Keratinocyte (primary cell): ENCODE measurements around the gene GEMIN8. TPM values are rescaled to one million over a fixed set of nuclear protein-coding genes. Genes with fewer than 3 reads are reported as not detected.

ENCODE experiments used
- DNase-seq: peaks from one replicate; pipeline ENCODE4 v3.0.0-alpha.2; 2011; ENCODE audit warnings: low read depth, missing footprints, low spot score
- FAIRE-seq: peaks from 2 replicates; lab custom pipeline; 2011; peaks lifted over from hg19 to GRCh38; lab: Jason Lieb, UNC
- H2AFZ ChIP-seq: 2 replicates; pipeline ENCODE4 v1.6.0; 2012; ENCODE audit warnings: low read length, control low read depth, inconsistent platforms; ENCODE audit not compliant: control insufficient read depth
- H3K27ac ChIP-seq: 2 replicates; pipeline ENCODE4 v1.5.1; 2011; ENCODE audit warnings: low read length; ENCODE audit not compliant: control insufficient read depth, insufficient read depth
- H3K27me3 ChIP-seq: 3 replicates; pipeline ENCODE4 v1.6.0; 2011; ENCODE audit warnings: low read length; ENCODE audit not compliant: control insufficient read depth, insufficient read depth; ENCODE audit errors: extremely low read depth
- H3K36me3 ChIP-seq, 2 experiments: 2 replicates in 1 of 2; 3 replicates in 1 of 2; pipeline ENCODE4 v1.5.1; 2011; ENCODE audit warnings: low read length in 2 of 2, mild to moderate bottlenecking in 1 of 2; ENCODE audit not compliant: control insufficient read depth in 2 of 2, insufficient read depth in 2 of 2; ENCODE audit errors: extremely low read depth in 1 of 2
- H3K4me1 ChIP-seq: 3 replicates; pipeline ENCODE4 v1.5.1; 2011; ENCODE audit warnings: low read length; ENCODE audit not compliant: control insufficient read depth, insufficient read depth; ENCODE audit errors: extremely low read depth
- H3K4me2 ChIP-seq: 3 replicates; pipeline ENCODE4 v1.6.0; 2011; ENCODE audit warnings: low read depth, low read length; ENCODE audit not compliant: control insufficient read depth, insufficient read depth; ENCODE audit errors: extremely low read depth
- H3K4me3 ChIP-seq, 3 experiments: fragments of 200-600 bp in 1 of 3; sonication (generic) in 1 of 3; 2 replicates in 2 of 3; 3 replicates in 1 of 3; pipeline ENCODE4 v1.5.1; 2011 to 2016; ENCODE audit warnings: low read length in 3 of 3, mild to moderate bottlenecking in 3 of 3, control low read depth in 2 of 3, inconsistent platforms in 1 of 3, low read depth in 1 of 3, mixed read lengths in 1 of 3, mixed run types in 1 of 3, moderate library complexity in 1 of 3; ENCODE audit not compliant: control insufficient read depth in 2 of 3, insufficient read depth in 2 of 3; ENCODE audit errors: extremely low read depth in 1 of 3
- H3K79me2 ChIP-seq: 2 replicates; pipeline ENCODE4 v1.6.0; 2012; ENCODE audit warnings: low read length; ENCODE audit not compliant: control insufficient read depth, insufficient read depth
- H3K9ac ChIP-seq: 3 replicates; pipeline ENCODE4 v1.6.0; 2011; ENCODE audit warnings: low read length; ENCODE audit not compliant: control insufficient read depth, insufficient read depth; ENCODE audit errors: extremely low read depth
- H3K9me1 ChIP-seq: 3 replicates; pipeline ENCODE4 v1.6.0; 2011; ENCODE audit warnings: low read length; ENCODE audit not compliant: control insufficient read depth, insufficient read depth; ENCODE audit errors: extremely low read depth
- H3K9me3 ChIP-seq: 2 replicates; pipeline ENCODE4 v1.5.1; 2012; ENCODE audit warnings: low read depth, low read length; ENCODE audit not compliant: control insufficient read depth
- H4K20me1 ChIP-seq: 3 replicates; pipeline ENCODE4 v1.6.0; 2011; ENCODE audit warnings: low read length; ENCODE audit not compliant: control insufficient read depth, insufficient read depth; ENCODE audit errors: extremely low read depth
- EZH2 ChIP-seq: IDR thresholded peaks from one replicate; pipeline ENCODE4 v1.6.1; 2012; ENCODE audit warnings: inconsistent platforms, mild to moderate bottlenecking, low read length, moderate library complexity
- dilution Hi-C: fragments of 300-500 bp; cut with MboI; formaldehyde crosslinking; loops from one replicate; pipeline ENCODE4 v1.7.0; 2020; ENCODE audit warnings: low sequenced_read_pairs; ENCODE audit not compliant: extremely low pct_ligation_motif_present
- polyA plus RNA-seq, 5 experiments: library from polyadenylated mRNA; depleted of rRNA in 3 of 5; stranded (reverse) in 3 of 5; stranded (forward) in 1 of 5; unstranded in 1 of 5; fragments of >200 nt; gene quantifications; 1 replicate in 1 of 5; 2 replicates in 3 of 5; 3 replicates in 1 of 5; pipeline versions ENCODE4 v1.2.1 to v1.2.3, GENCODE V29; 2011 to 2012; ENCODE audit warnings: missing spikeins in 2 of 5, low read depth in 1 of 5, low replicate concordance in 1 of 5
- TF ChIP-seq, protein P1 (sequence below), 3 experiments: IDR thresholded peaks in 1 of 3; conservative IDR thresholded peaks in 1 of 3; optimal IDR thresholded peaks in 1 of 3; 2 replicates in 2 of 3; 3 replicates in 1 of 3; pipeline versions ENCODE3 to v1.5.1; 2011; ENCODE audit warnings: low read length in 3 of 3, mild to moderate bottlenecking in 3 of 3, moderate library complexity in 2 of 3, control low read depth in 1 of 3, inconsistent platforms in 1 of 3; ENCODE audit not compliant: insufficient read depth in 2 of 3; ENCODE audit errors: extremely low read depth in 1 of 3

GEMIN8 gene
- polyA plus RNA-seq, 1 donor (not counting 4 experiments of a cell fraction or from before 2014, with no cell fraction given) = 38.8 TPM

DNA sequence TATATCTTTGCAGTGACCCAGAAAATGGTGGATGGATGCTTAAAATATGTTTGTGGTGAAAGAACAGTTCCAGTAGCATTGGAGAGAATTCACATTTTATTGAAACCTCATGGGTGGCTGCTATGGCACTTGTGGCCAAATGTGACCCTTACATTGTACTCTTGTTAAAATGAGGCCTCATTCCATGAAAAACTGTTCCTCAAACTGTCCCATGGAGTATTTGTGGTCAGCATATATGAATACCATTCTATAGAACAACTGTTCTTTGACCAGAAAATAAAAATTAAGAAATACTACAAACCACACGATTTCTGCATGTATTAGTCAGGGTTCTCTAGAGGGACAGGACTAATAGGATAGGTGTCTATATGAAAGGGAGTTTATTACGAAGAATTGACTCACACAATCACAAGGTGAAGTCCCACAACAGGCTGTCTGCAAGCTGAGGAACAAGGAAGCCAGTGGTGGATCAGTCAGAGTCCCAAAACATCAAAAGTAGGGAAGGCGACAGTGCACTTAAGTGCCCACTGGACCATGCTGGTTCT is 35.1 kb downstream of the GEMIN8 start:
- H3K4me3 ChIP-seq = no peak overlapping the region
- H2AFZ ChIP-seq = no peak overlapping the region
- no peak for FAIRE-seq
- no peaks in the 10 kb centered on the region for H3K36me3 ChIP-seq
- peak; percentile 21 for DNase-seq
- dilution Hi-C loops = no loop called here
- no peak overlapping the region for H3K9ac ChIP-seq
- no peak for TF ChIP-seq EZH2
- TF ChIP-seq, protein P1, sequence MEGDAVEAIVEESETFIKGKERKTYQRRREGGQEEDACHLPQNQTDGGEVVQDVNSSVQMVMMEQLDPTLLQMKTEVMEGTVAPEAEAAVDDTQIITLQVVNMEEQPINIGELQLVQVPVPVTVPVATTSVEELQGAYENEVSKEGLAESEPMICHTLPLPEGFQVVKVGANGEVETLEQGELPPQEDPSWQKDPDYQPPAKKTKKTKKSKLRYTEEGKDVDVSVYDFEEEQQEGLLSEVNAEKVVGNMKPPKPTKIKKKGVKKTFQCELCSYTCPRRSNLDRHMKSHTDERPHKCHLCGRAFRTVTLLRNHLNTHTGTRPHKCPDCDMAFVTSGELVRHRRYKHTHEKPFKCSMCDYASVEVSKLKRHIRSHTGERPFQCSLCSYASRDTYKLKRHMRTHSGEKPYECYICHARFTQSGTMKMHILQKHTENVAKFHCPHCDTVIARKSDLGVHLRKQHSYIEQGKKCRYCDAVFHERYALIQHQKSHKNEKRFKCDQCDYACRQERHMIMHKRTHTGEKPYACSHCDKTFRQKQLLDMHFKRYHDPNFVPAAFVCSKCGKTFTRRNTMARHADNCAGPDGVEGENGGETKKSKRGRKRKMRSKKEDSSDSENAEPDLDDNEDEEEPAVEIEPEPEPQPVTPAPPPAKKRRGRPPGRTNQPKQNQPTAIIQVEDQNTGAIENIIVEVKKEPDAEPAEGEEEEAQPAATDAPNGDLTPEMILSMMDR (optimal IDR thresholded peaks at IDR 0.05 in 1 of 3, IDR thresholded peaks at IDR 0.05 in 1 of 3, conservative IDR thresholded peaks at IDR 0.05 in 1 of 3; ENCODE audit: extremely low read depth in 1 of 3, insufficient read depth in 2 of 3, low read length in 3 of 3) = no peak
- H3K27me3 ChIP-seq = peaks cover 7% of the 10 kb centered on the region
- H3K4me1 ChIP-seq = no peaks in the 10 kb centered on the region
- no peaks in the 10 kb centered on the region for H3K9me3 ChIP-seq
- no peaks in the 10 kb centered on the region for H3K79me2 ChIP-seq
- no peak overlapping the region for H3K4me2 ChIP-seq
- no peaks in the 10 kb centered on the region for H4K20me1 ChIP-seq
- no peak overlapping the region for H3K27ac ChIP-seq
- H3K9me1 ChIP-seq = no peaks in the 10 kb centered on the region

DNA sequence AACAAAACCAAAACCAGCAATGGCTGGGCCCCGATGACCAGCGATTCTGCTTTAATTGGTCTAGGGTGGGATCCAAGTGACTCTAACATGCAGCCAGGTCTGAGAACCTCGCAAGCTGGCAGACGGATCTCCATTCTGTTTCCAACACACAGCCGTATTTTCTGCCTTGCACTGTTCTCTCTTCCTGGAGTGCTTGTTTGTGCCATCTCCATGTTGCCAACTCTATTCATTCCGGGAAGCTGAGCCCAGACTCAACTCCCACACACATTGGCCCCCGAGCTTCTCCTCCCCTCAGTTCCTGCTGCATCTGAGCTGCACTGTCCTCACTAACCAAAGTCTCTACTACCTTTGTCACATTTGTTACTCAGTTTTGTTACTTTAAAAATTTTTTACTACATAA is 35.6 kb downstream of the GEMIN8 start:
- dilution Hi-C loops = no loop called here

More for the DNA sequence above, 35.6 kb downstream of the GEMIN8 start:
- Histone ChIP-seq H3K9me3 (no peaks in the 10 kb centered on the region), H3K9me1 (no peaks in the 10 kb centered on the region), H3K36me3 (no peaks in the 10 kb centered on the region), H3K4me2 (no peak overlapping the region), H4K20me1 (no peaks in the 10 kb centered on the region), H3K27me3 (peaks cover 7% of the 10 kb centered on the region), H3K79me2 (no peaks in the 10 kb centered on the region), H2AFZ (no peak overlapping the region), H3K27ac (no peak overlapping the region), H3K4me1 (no peaks in the 10 kb centered on the region), H3K9ac (no peak overlapping the region), H3K4me3 (no peak overlapping the region)
- TF ChIP-seq, protein P1 (optimal IDR thresholded peaks at IDR 0.05 in 1 of 3, IDR thresholded peaks at IDR 0.05 in 1 of 3, conservative IDR thresholded peaks at IDR 0.05 in 1 of 3; ENCODE audit: extremely low read depth in 1 of 3, insufficient read depth in 2 of 3, low read length in 3 of 3) = no peak
- no peak for TF ChIP-seq EZH2
- no peak for FAIRE-seq
- no peak for DNase-seq
